Measurements from ENCODE around the gene RPS6KA4.

DNA sequence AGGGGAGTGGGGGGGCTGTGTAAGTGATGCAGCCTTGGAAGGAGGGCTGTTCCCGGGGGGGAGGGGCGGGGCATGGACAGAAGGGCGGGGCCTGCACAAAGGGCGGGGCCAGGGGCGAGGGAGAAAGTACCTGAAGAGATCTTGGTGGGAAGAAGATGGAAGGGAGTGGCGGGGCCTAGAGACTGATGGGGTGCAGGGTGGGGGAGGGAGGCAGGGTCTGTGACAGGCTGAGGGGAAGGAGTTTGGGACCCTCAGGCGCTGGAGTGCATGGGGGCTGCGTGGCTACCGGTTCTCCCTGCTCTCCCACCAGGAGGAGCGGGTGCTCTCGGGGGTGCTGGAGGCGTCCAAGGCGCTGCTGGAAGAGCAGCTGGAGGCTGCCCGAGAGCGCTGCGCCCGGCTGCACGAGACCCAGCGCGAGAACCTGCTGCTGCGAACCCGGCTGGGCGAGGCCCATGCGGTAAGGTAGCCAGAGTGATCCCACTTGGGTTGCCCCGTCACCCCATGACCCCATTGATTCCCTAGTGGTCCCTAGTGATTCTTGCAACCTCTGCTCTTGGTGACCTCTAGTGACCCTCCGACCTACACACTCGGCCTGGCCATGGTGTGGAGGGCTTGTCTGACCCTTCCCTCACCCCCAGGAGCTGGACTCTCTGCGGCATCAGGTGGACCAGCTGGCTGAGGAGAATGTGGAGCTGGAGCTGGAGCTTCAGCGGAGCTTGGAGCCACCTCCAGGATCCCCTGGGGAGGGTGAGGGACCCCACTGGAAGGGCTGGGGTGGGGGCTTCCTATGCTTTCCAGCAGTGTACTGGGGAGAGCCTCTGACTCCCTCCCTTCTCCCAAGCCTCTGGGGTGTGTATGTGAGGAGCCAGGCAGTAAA lies 15.9 kb upstream of the RPS6KA4 start:
- TF ChIP-seq, protein P1, sequence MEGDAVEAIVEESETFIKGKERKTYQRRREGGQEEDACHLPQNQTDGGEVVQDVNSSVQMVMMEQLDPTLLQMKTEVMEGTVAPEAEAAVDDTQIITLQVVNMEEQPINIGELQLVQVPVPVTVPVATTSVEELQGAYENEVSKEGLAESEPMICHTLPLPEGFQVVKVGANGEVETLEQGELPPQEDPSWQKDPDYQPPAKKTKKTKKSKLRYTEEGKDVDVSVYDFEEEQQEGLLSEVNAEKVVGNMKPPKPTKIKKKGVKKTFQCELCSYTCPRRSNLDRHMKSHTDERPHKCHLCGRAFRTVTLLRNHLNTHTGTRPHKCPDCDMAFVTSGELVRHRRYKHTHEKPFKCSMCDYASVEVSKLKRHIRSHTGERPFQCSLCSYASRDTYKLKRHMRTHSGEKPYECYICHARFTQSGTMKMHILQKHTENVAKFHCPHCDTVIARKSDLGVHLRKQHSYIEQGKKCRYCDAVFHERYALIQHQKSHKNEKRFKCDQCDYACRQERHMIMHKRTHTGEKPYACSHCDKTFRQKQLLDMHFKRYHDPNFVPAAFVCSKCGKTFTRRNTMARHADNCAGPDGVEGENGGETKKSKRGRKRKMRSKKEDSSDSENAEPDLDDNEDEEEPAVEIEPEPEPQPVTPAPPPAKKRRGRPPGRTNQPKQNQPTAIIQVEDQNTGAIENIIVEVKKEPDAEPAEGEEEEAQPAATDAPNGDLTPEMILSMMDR (IDR thresholded peaks at IDR 0.05), result no peak
- TF ChIP-seq POLR2A (IDR thresholded peaks at IDR 0.05) (no peak), POLR2AphosphoS5 (IDR thresholded peaks at IDR 0.05) (no peak)
